Measurements from ENCODE around the gene ARHGAP8. TPM values are rescaled to one million over a fixed set of nuclear protein-coding genes. Genes with fewer than 3 reads are reported as not detected.

Gene ARHGAP8
- total and polyA plus RNA-seq, 2 of the 13 experiments (the other 11 are each of a cell fraction or from before 2014, with no cell fraction given) = 0.07 TPM; not detected in 1

DNA sequence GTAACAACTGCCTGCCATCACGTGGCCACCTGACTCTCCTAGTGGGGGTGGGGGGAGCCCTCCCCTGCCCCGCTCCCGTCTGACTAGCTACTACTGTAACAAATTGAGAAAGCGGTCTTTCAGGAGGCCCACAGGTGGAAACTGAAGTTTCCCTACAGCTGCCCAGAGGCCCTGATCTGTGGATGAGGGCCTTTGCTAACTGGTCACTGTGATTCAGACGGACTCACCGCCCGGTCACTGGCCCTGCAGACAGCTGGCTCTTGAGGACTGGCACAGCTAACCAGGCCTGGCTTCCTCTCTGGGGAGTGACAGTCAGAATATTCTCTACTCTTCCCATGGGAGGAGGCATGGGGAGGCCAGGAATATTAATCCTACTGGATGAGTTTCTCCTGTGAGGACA lies 116.8 kb downstream of the ARHGAP8 start:
- H3K27ac ChIP-seq (ENCODE audit: extremely low read length, insufficient read depth, low read length) = no peak overlapping the region
- 0 out of 5 replicates have a peak, but pooled peaks cover 0 to 3% of the 10 kb centered on the region in 2 experiments for H3K27me3 ChIP-seq (ENCODE audit: control insufficient read depth in 1 of 2, insufficient read depth in 2 of 2, low read length in 2 of 2)
- CTCF ChIA-PET (ENCODE audit: low intra/inter-chr PET ratio, low total read pairs) = no interaction called here
- H4K20me1 ChIP-seq (ENCODE audit: insufficient read depth, low read length) = no peaks in the 10 kb centered on the region
- TF ChIP-seq, protein P1, sequence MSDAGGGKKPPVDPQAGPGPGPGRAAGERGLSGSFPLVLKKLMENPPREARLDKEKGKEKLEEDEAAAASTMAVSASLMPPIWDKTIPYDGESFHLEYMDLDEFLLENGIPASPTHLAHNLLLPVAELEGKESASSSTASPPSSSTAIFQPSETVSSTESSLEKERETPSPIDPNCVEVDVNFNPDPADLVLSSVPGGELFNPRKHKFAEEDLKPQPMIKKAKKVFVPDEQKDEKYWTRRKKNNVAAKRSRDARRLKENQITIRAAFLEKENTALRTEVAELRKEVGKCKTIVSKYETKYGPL (CRISPR knock-in tag; IDR thresholded peaks at IDR 0.05) = no peak
- TF ChIP-seq, protein P2, sequence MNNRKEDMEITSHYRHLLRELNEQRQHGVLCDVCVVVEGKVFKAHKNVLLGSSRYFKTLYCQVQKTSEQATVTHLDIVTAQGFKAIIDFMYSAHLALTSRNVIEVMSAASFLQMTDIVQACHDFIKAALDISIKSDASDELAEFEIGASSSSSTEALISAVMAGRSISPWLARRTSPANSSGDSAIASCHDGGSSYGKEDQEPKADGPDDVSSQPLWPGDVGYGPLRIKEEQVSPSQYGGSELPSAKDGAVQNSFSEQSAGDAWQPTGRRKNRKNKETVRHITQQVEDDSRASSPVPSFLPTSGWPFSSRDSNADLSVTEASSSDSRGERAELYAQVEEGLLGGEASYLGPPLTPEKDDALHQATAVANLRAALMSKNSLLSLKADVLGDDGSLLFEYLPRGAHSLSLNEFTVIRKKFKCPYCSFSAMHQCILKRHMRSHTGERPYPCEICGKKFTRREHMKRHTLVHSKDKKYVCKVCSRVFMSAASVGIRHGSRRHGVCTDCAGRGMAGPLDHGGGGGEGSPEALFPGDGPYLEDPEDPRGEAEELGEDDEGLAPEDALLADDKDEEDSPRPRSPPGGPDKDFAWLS (CRISPR knock-in tag; IDR thresholded peaks at IDR 0.05; ENCODE audit: borderline replicate concordance) = no peak
- TF ChIP-seq, protein P3, sequence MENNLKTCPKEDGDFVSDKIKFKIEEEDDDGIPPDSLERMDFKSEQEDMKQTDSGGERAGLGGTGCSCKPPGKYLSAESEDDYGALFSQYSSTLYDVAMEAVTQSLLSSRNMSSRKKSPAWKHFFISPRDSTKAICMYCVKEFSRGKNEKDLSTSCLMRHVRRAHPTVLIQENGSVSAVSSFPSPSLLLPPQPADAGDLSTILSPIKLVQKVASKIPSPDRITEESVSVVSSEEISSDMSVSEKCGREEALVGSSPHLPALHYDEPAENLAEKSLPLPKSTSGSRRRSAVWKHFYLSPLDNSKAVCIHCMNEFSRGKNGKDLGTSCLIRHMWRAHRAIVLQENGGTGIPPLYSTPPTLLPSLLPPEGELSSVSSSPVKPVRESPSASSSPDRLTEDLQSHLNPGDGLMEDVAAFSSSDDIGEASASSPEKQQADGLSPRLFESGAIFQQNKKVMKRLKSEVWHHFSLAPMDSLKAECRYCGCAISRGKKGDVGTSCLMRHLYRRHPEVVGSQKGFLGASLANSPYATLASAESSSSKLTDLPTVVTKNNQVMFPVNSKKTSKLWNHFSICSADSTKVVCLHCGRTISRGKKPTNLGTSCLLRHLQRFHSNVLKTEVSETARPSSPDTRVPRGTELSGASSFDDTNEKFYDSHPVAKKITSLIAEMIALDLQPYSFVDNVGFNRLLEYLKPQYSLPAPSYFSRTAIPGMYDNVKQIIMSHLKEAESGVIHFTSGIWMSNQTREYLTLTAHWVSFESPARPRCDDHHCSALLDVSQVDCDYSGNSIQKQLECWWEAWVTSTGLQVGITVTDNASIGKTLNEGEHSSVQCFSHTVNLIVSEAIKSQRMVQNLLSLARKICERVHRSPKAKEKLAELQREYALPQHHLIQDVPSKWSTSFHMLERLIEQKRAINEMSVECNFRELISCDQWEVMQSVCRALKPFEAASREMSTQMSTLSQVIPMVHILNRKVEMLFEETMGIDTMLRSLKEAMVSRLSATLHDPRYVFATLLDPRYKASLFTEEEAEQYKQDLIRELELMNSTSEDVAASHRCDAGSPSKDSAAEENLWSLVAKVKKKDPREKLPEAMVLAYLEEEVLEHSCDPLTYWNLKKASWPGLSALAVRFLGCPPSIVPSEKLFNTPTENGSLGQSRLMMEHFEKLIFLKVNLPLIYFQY (CRISPR knock-in tag; IDR thresholded peaks at IDR 0.05; ENCODE audit: borderline replicate concordance) = no peak
- TF ChIP-seq CREM (IDR thresholded peaks at IDR 0.05) (no peak), CREM (CRISPR knock-in tag; IDR thresholded peaks at IDR 0.05) (no peak), SIX1 (CRISPR knock-in tag; IDR thresholded peaks at IDR 0.05; ENCODE audit: borderline replicate concordance) (no peak), ZNF577 (CRISPR knock-in tag; IDR thresholded peaks at IDR 0.05; ENCODE audit: borderline replicate concordance, low read depth) (no peak), ZNF292 (CRISPR knock-in tag; IDR thresholded peaks at IDR 0.05; ENCODE audit: borderline replicate concordance, low read depth) (no peak), ATRX (CRISPR knock-in tag; IDR thresholded peaks at IDR 0.05; ENCODE audit: borderline replicate concordance) (no peak), ISX (CRISPR knock-in tag; conservative IDR thresholded peaks at IDR 0.05) (no peak), AGO1 (IDR thresholded peaks at IDR 0.05; ENCODE audit: low read depth, low read length, poor library complexity, severe bottlenecking) (no peak), SP4 (CRISPR knock-in tag; IDR thresholded peaks at IDR 0.05) (no peak)
- TF ChIP-seq, protein P4, sequence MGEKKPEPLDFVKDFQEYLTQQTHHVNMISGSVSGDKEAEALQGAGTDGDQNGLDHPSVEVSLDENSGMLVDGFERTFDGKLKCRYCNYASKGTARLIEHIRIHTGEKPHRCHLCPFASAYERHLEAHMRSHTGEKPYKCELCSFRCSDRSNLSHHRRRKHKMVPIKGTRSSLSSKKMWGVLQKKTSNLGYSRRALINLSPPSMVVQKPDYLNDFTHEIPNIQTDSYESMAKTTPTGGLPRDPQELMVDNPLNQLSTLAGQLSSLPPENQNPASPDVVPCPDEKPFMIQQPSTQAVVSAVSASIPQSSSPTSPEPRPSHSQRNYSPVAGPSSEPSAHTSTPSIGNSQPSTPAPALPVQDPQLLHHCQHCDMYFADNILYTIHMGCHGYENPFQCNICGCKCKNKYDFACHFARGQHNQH (CRISPR knock-in tag; IDR thresholded peaks at IDR 0.05) = no peak
- POLR2A ChIA-PET = no interaction called here
- H3K4me3 ChIP-seq (replicated peaks in 1 of 3; ENCODE audit: insufficient read depth in 1 of 3, low read depth in 2 of 3, low read length in 3 of 3) = no peak overlapping the region
- ATAC-seq (no peak), DNase-seq (ENCODE audit: low spot score) (no peak), FAIRE-seq (no peak)
- 90% methylated on average over 3 of the region's 7 CpGs for WGBS (ENCODE audit: low lambda C conversion rate)
- H3K9ac ChIP-seq (ENCODE audit: insufficient read depth, low read depth, low read length) = no peak overlapping the region
- no peaks in the 10 kb centered on the region for H3K79me2 ChIP-seq (ENCODE audit: insufficient read depth, low read length)
- no peaks in the 10 kb centered on the region for H3K36me3 ChIP-seq (replicated peaks in 1 of 2; ENCODE audit: control insufficient read depth in 1 of 2, insufficient read depth in 2 of 2, low read length in 2 of 2)
- in situ Hi-C loops (cut with HindIII; ENCODE audit: extremely low pct_ligation_motif_present, low pct_unique_long_range_greater_than_20kb) = no loop called here
- intact Hi-C loops (cut with micrococcal nuclease; ENCODE audit: unreplicated experiment) = no loop called here
- no peak overlapping the region for H2AFZ ChIP-seq (ENCODE audit: low read length)
- no TSS peak for BruUV-seq (replicated peaks)
- peaks cover 12% of the 10 kb centered on the region; the same call in 1 of the 2 replicates for H3K9me3 ChIP-seq (ENCODE audit: low read length)
- no peak overlapping the region for H3K4me2 ChIP-seq (ENCODE audit: low read depth, low read length)
- no peaks in the 10 kb centered on the region for H3K4me1 ChIP-seq (ENCODE audit: insufficient read depth, low read length)
